SU-DHL-6 (cell line): ENCODE measurements around the gene SLC35F2.

ENCODE experiments used
- H2AFZ ChIP-seq: fragments of 200-600 bp; sonication (generic); 2 replicates; pipeline ENCODE4 v1.6.1; 2014; ENCODE audit warnings: low read depth, mild to moderate bottlenecking, moderate library complexity, mixed read lengths, antibody characterized with exemption, low read length; ENCODE audit not compliant: severe bottlenecking
- H3F3A ChIP-seq: fragments of 200-600 bp; shearing (Covaris generic); 2 replicates; pipeline ENCODE4 v1.6.0; 2016; ENCODE audit warnings: antibody characterized with exemption, mild to moderate bottlenecking; ENCODE audit not compliant: insufficient read depth
- H3K27ac ChIP-seq: fragments of 200-600 bp; sonication (generic); 2 replicates; pipeline ENCODE4 v1.5.1; 2016; ENCODE audit warnings: low read depth, mild to moderate bottlenecking, low read length, moderate library complexity, mixed read lengths
- H3K27me3 ChIP-seq: fragments of 200-600 bp; sonication (generic), shearing (Covaris generic); 2 replicates; pipeline ENCODE4 v1.6.0; 2014; ENCODE audit warnings: mild to moderate bottlenecking, low read length
- H3K36me3 ChIP-seq: fragments of 200-600 bp; sonication (generic); 2 replicates; pipeline ENCODE4 v1.6.1; 2014; ENCODE audit warnings: mild to moderate bottlenecking, low read length, mixed read lengths
- H3K4me2 ChIP-seq: fragments of 300-600, 200-600 bp; shearing (Covaris generic), sonication (generic); 2 replicates; pipeline ENCODE4 v1.6.0; 2014; ENCODE audit warnings: low read length, low read depth, mild to moderate bottlenecking; ENCODE audit not compliant: poor library complexity, severe bottlenecking
- H3K4me3 ChIP-seq: fragments of 200-600 bp; sonication (generic); 2 replicates; pipeline ENCODE4 v1.5.1; 2014; ENCODE audit warnings: antibody characterized with exemption, low read length, mild to moderate bottlenecking, mixed read lengths; ENCODE audit not compliant: insufficient read depth, poor library complexity, severe bottlenecking
- H3K79me2 ChIP-seq: fragments of 200-600 bp; sonication (generic); 2 replicates; pipeline ENCODE4 v1.6.1; 2014; ENCODE audit warnings: mild to moderate bottlenecking, low read length, moderate library complexity; ENCODE audit not compliant: insufficient read depth
- H3K9ac ChIP-seq: fragments of 200-600 bp; sonication (generic); 2 replicates; pipeline ENCODE4 v1.7.0; 2014; ENCODE audit warnings: mild to moderate bottlenecking, low read length
- H3K9me2 ChIP-seq: fragments of 200-600 bp; sonication (generic); replicated peaks from 2 replicates; pipeline ENCODE4 v1.6.1; 2014; ENCODE audit warnings: low read length; ENCODE audit not compliant: insufficient read depth
- H3K9me3 ChIP-seq: fragments of 200-600 bp; sonication (generic); 2 replicates; pipeline ENCODE4 v1.6.1; 2014; ENCODE audit warnings: low read length, mixed read lengths; ENCODE audit not compliant: insufficient read depth
- H4K20me1 ChIP-seq: fragments of 200-600 bp; sonication (generic); 2 replicates; pipeline ENCODE4 v1.6.1; 2014; ENCODE audit warnings: low read depth, mild to moderate bottlenecking, antibody characterized with exemption, low read length, moderate library complexity, mixed read lengths
- CTCF ChIP-seq: fragments of 200-600 bp; sonication (generic); IDR thresholded peaks from one replicate; pipeline ENCODE4 v1.5.1; 2017; ENCODE audit warnings: antibody characterized with exemption, mild to moderate bottlenecking, low read length, moderate library complexity; ENCODE audit not compliant: insufficient read depth, poor library complexity, severe bottlenecking
- EZH2phosphoT487 ChIP-seq: fragments of 200-600 bp; sonication (generic), shearing (Covaris generic); conservative IDR thresholded peaks from 2 replicates; pipeline ENCODE4 v1.6.1; 2018; ENCODE audit warnings: mild to moderate bottlenecking, antibody characterized with exemption, low read length, moderate library complexity, mixed read lengths

The SLC35F2 gene

GRCh38 chr11:107801641-107802040 is 56.9 kb downstream of the SLC35F2 start:
- H3K79me2 ChIP-seq = no peaks in the 10 kb centered on the region
- H3F3A ChIP-seq = no peaks in the 10 kb centered on the region
- no peaks in the 10 kb centered on the region for H3K9me3 ChIP-seq
- H4K20me1 ChIP-seq = no peaks in the 10 kb centered on the region
- no peak overlapping the region for H3K27ac ChIP-seq
- H3K9ac ChIP-seq = no peak overlapping the region
- H3K4me2 ChIP-seq = no peak overlapping the region
- H3K9me2 ChIP-seq = no peaks in the 10 kb centered on the region
- no peak overlapping the region for H2AFZ ChIP-seq
- H3K36me3 ChIP-seq = peaks cover 10% of the 10 kb centered on the region; the same call in 1 of the 2 replicates
- no peak overlapping the region for H3K4me3 ChIP-seq
- no peak for TF ChIP-seq CTCF
- no peak for TF ChIP-seq EZH2phosphoT487
- no peaks in the 10 kb centered on the region for H3K27me3 ChIP-seq

- Histone ChIP-seq H4K20me1 (no peaks in the 10 kb centered on the region), H3K79me2 (no peaks in the 10 kb centered on the region), H3K9me3 (no peaks in the 10 kb centered on the region), H3K4me3 (no peak overlapping the region), H2AFZ (no peak overlapping the region), H3K27me3 (no peaks in the 10 kb centered on the region), H3K9ac (no peak overlapping the region), H3K36me3 (peaks cover 9% of the 10 kb centered on the region; the same call in 1 of the 2 replicates), H3F3A (no peaks in the 10 kb centered on the region), H3K4me2 (no peak overlapping the region), H3K9me2 (no peaks in the 10 kb centered on the region), H3K27ac (no peak overlapping the region)
- no peak for TF ChIP-seq EZH2phosphoT487
- peak; percentile 65 for TF ChIP-seq CTCF
Measured at GRCh38 chr11:107799218-107799859, 59.2 kb downstream of the SLC35F2 start.

- Histone ChIP-seq H3K4me3 (no peak overlapping the region), H3K9me2 (no peaks in the 10 kb centered on the region), H2AFZ (no peak overlapping the region), H3K27ac (no peak overlapping the region), H3K36me3 (0 out of 2 replicates have a peak, but pooled peaks cover 9% of the 10 kb centered on the region), H3K27me3 (no peaks in the 10 kb centered on the region), H3F3A (no peaks in the 10 kb centered on the region), H4K20me1 (no peaks in the 10 kb centered on the region), H3K79me2 (no peaks in the 10 kb centered on the region), H3K9me3 (no peaks in the 10 kb centered on the region), H3K9ac (no peak overlapping the region), H3K4me2 (no peak overlapping the region)
- no peak for TF ChIP-seq CTCF
- no peak for TF ChIP-seq EZH2phosphoT487
Measured at GRCh38 chr11:107792049-107792443, 66.5 kb downstream of the SLC35F2 start.
